GM21576 (cell line): ENCODE measurements around the gene FUT3.
"Not testable (repeated sequence)": the region's sequence is repeated elsewhere in the genome, so short reads cannot be mapped to it uniquely, and the experiment has no call there.

Experiments used
- ATAC-seq: cut with Tn5 transposase; IDR thresholded peaks from one replicate; pipeline ENCODE4 v1.9.1; 2021; ENCODE audit warnings: mild to moderate bottlenecking, moderate library complexity; ENCODE audit not compliant: unreplicated experiment

Gene FUT3

GRCh38 chr19:5882421-5882968 lies 31.2 kb upstream of the FUT3 start:
- ATAC-seq: no peak

DNA sequence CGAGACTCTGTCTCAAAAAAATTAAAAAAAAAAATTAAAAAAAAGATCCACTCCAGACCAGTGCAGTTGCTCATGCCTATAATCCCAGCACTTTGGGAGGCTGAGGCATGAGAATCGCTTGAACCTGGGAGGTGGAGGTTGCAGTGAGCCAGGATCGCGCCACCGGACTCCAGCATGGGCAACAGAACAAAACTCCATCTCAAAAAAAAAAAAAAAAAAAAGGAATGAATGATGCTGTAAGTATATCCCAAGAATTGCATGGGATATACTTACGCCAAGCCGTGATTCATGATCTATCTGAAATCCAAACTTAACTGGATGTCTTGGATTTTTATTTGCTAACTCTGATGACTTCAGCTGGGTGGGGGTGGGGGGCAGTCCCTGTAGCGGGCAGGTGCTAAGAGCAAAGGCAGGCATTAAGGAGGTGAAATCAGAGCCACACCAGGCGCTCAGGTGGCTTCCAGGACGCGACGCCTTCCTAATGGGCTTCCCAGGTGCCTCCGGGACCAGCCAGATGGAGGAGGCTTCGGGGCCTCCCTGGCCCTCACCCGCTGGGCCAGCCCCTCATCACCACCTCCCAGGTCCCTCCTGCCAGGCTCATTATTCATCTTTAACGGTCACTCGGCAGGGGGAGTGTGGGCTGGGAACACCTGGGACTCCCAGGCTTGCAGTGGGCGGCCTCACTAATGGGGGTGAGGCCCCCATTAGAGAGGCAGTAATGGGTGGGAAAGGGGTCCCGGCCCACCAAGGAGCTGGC lies 30.5 kb upstream of the FUT3 start:
- no peak for ATAC-seq

DNA sequence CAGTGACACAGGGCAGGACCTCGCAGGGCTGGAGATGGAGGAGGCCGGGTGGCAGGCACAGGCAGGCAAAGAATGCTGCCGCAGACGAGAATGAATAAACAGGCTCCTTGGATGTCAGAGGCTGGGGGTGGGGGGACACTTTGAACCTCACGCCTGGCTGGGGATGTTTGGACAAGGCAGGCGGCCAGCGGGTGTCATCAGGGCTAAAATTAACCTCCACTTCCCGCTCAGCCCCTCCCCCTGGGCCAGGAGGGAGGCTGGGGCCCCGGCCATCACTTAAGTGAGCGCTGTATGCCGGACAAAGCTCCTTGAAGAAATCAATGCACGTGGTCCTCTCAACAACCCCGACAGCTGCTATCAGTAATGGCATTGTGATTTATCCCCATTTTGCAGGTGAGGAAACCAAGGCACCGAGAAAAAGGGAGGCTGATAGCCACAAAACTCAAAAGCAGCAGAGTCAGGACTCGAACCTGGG lies 29.4 kb upstream of the FUT3 start:
- ATAC-seq: no peak

DNA sequence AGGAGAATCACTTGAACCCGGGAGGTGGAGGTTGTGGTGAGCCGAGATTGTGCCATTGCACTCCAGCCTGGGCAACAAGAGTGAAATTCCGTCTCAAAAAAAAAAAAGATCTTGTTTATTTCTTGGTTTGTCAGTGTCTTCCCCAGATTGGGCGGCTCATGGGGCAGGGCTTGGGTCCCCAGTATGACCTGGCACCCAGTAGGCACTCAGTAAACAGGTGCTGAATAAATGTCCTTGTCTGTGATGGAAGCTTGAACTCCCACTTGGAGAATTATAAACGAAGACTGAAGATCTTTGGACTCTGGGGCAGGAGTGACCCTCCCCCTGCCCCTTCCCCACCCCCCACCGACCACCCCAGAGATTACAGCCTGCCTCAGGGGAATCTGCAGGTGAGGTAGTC lies 28.9 kb upstream of the FUT3 start:
- ATAC-seq: no peak

- no peak for ATAC-seq
Observed at GRCh38 chr19:5877882-5878281, 26.6 kb upstream of the FUT3 start.

GRCh38 chr19:5877427-5877826 lies 26.2 kb upstream of the FUT3 start:
- ATAC-seq: no peak

- ATAC-seq: not testable (repeated sequence)
Observed at GRCh38 chr19:5874496-5874895, 23.2 kb upstream of the FUT3 start.

DNA sequence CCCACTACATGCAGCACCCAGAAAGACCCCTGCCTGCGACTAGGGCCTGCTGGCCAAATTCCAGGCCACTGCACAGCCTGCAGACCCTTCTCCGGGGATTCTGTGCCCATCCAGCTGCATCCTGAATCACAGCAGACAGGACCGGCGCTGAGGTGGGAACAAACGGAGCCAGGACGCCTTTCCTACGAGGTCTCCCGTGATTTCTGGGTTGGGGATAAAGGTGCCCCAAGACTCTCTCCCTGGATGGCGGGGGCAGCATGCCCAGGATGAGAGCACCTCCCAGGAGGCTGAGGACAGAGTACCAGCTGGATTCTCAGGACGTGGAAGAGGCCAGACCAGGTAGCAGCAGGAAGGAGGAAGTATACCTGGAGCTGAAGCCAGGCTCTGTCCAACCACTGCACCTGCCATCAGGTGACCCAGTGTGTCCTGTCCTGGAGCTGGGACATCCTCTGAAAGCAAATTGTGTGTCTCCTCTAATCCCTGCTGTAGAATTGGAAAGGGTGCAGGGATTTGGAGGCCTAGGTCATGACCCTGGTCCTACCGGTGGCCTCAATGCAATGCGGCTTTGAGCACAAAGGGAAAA lies 22.5 kb upstream of the FUT3 start:
- ATAC-seq: no peak

- ATAC-seq: no peak
Observed at GRCh38 chr19:5870986-5871394, 19.7 kb upstream of the FUT3 start.

- no peak for ATAC-seq
Observed at GRCh38 chr19:5867201-5868136, 16.2 kb upstream of the FUT3 start.

DNA sequence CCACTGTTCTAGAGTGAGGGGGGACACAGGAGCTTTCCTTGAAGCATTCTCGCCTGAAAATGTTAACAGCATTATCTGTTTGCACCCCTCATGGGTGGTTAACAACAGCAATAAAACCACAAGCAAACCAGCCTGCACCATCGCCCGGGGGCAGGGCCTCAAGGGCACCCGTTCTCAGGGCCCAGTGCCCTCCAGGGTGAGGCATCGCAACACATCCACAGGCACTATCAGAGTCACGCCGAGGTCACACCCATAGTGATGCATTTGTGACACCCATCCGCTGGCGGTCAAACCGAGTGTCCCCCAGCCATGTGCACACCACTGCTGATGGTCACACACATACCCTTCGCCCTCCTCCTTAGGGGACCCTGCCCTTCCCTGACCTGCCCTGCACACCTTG lies 14.5 kb upstream of the FUT3 start:
- ATAC-seq: no peak

GRCh38 chr19:5864725-5865486 lies 13.7 kb upstream of the FUT3 start:
- ATAC-seq: no peak

DNA sequence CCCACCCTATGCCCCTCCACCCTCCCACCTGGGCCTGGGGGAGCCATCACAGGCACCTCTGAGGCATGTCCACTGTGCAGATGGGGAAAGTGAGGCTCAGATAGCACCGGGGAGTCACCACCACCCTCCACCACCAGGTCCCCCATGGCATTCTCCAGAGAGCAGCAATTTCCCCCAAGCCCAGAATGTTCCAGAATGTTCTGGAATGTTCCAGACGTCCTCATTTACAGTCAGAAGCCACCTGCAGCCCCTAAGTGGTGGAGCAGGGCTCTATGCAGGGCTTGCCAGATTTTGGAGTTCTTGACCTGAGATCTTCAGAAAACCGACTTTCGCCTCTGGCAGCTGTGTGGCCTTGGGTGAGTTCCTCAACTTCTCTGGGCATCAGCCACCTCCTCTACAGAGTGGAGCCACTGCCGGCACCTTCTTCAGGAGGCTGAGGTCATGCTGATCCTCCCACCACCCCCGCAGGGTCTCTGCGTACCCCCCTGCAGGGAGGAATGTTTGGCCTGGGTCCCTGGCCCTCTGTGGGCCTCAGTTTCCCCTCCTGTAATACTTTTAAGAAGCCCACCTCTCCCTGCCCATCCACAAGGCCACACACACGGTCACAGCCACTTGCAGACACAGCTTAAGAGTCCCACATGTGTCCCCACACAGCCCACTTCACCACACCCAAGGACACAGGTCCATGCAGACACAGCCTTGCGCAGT lies 12.9 kb upstream of the FUT3 start:
- ATAC-seq: no peak

GRCh38 chr19:5863030-5863665 lies 11.9 kb upstream of the FUT3 start:
- no peak for ATAC-seq

DNA sequence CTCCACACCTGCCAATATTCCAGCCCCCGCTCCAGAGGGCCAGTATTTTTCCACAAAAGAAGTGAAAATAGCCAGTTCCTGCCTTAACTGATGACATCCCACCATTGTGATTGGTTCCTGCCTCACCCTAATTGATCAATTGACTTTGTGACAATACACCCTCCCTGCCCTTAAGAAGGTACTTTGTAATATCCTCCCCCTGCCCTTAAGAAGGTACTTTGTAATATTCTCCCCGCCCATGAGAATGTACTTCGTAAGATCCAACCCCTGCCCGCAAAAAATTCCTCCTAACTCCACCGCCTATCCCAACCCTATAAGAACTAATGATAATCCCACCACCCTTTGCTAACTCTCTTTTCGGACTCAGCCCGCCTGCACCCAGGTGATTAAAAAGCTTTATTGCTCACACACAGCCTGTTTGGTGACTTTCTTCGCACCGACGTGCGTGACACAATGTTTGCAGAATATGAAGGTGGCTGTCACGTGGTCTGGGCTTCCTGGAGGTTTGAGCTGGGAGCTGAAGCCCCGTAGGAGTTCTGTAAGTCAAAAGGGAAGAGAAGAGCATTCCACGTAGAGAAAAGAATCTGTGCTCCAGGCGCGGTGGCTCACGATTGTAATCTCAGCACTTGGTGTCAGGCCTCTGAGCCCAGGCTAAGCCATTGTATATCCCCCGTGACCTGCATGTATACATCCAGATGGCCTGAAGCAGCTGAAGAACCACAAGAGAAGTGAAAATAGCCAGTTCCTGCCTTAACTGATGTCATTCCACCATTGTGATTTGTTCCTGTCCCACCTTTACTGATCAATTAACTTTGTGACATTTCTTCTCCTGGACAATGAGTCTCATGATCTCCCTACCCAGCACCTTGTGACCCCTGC lies 6.2 kb upstream of the FUT3 start:
- ATAC-seq: no peak

DNA sequence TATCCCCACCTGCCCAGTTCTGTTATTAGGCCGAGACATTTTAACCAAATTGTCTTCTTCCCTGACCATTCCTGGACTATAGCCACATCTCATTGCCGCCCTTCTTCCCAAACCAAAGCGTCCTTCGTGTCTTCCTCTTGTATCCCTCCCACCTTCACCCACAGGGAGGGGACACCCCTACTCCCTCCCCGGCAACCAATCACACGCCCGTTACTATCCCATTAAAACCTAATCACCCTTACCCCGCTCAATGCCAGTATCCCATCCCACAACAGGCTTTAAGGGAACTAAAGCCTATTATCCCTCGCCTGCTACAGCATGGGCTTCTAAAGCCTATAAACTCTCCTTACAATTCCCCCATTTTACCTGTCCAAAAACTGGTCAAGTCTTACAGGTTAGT lies 3.9 kb upstream of the FUT3 start:
- ATAC-seq: not testable (repeated sequence)

GRCh38 chr19:5854121-5854520 lies 2.9 kb upstream of the FUT3 start:
- ATAC-seq: not testable (repeated sequence)

GRCh38 chr19:5850743-5851293 lies 431 bp downstream of the FUT3 start:
- ATAC-seq: no peak
